Stimulated activated CD4-positive, alpha-beta T cell treated with anti-CD3 and anti-CD28 coated beads, Interleukin-4, amount 100 ng/mL, for 24 hours (primary cell): ENCODE measurements around the gene RPS2.
"Not testable (repeated sequence)": the region's sequence is repeated elsewhere in the genome, so short reads cannot be mapped to it uniquely, and the experiment has no call there.

Source experiments
- DNase-seq: peaks from one replicate; pipeline ENCODE4 v3.0.0-alpha.2; 2020

The RPS2 gene

GRCh38 chr16:1964506-1965395, at the start of gene RPS2:
TSS of gene RPS2 (minus strand) at chr16:1964826. CDS start at chr16:1964625, 201 bp downstream.
- peak; percentile 100 for DNase-seq

GRCh38 chr16:2013527-2013926, 48.9 kb upstream of the RPS2 start:
- DNase-seq: no peak

- not testable (repeated sequence) for DNase-seq
These were observed 47.1 kb upstream of the RPS2 start for GRCh38 chr16:2011726-2012125.

GRCh38 chr16:2009791-2010510, 45.3 kb upstream of the RPS2 start, which contains the start of gene ZNF598:
TSS of gene ZNF598 (minus strand) at chr16:2009821.
- peak; percentile 80 for DNase-seq

- DNase-seq: no peak
These were observed 44.6 kb upstream of the RPS2 start for GRCh38 chr16:2009164-2009711.

GRCh38 chr16:2008631-2009163, 44.1 kb upstream of the RPS2 start:
- DNase-seq: peak; percentile 34

- no peak for DNase-seq
These were observed 43.4 kb upstream of the RPS2 start for GRCh38 chr16:2008009-2008526.

GRCh38 chr16:2007081-2007836, 42.6 kb upstream of the RPS2 start:
- no peak for DNase-seq

- DNase-seq: no peak
These were observed 41.7 kb upstream of the RPS2 start for GRCh38 chr16:2006317-2006716.

- no peak for DNase-seq
These were observed 41.0 kb upstream of the RPS2 start for GRCh38 chr16:2005646-2006045.

- DNase-seq: no peak
These were observed 40.3 kb upstream of the RPS2 start for GRCh38 chr16:2004795-2005517.

- peak; percentile 89 for DNase-seq
These were observed 39.4 kb upstream of the RPS2 start for GRCh38 chr16:2003827-2004641.

GRCh38 chr16:2003231-2003826, 38.7 kb upstream of the RPS2 start:
- no peak for DNase-seq

GRCh38 chr16:2002406-2003230, 38.0 kb upstream of the RPS2 start:
- DNase-seq: no peak

- DNase-seq: no peak
These were observed 37.1 kb upstream of the RPS2 start for GRCh38 chr16:2001456-2002355.

GRCh38 chr16:2001035-2001434, 36.4 kb upstream of the RPS2 start:
- DNase-seq: no peak

GRCh38 chr16:1999866-2000514, 35.4 kb upstream of the RPS2 start:
- no peak for DNase-seq
